H1 (cell line): ENCODE data around the gene JUP. TPM values are rescaled to one million over a fixed set of nuclear protein-coding genes. Genes with fewer than 3 reads are reported as not detected.

Source experiments
- ASH2L ChIP-seq: fragments of 200-600, 300-600 bp; sonication (generic); IDR thresholded peaks from one replicate; pipeline ENCODE4 v1.7.1; 2017; ENCODE audit warnings: low read length
- BCL11A ChIP-seq, 2 experiments: IDR thresholded peaks; one replicate each; pipeline ENCODE4 v1.6.1; 2011; ENCODE audit warnings: low read depth in 2 of 2, low read length in 2 of 2, mild to moderate bottlenecking in 2 of 2
- CBX5 ChIP-seq: fragments of 300-800, 300-1000 bp; sonication (generic); IDR thresholded peaks from 2 replicates; pipeline ENCODE4 v1.7.1; 2016; ENCODE audit warnings: antibody characterized with exemption, low read length, low read depth
- CTCF ChIP-seq, 3 experiments: IDR thresholded peaks; 1 replicate in 2 of 3; 2 replicates in 1 of 3; pipeline versions ENCODE4 v1.5.1 to v1.6.1; 2011; ENCODE audit warnings: low read length in 3 of 3, mild to moderate bottlenecking in 3 of 3, inconsistent platforms in 2 of 3, low read depth in 1 of 3, moderate library complexity in 1 of 3; ENCODE audit not compliant: insufficient read depth in 1 of 3; ENCODE audit errors: control extremely low read depth in 1 of 3
- EGR1 ChIP-seq: IDR thresholded peaks from 2 replicates; pipeline ENCODE4 v1.6.1; 2011; ENCODE audit warnings: low read depth, low read length, borderline replicate concordance
- EP300 ChIP-seq, 2 experiments: IDR thresholded peaks; 1 replicate in 1 of 2; 2 replicates in 1 of 2; pipeline ENCODE4 v1.6.1; 2011 to 2012; ENCODE audit warnings: low read depth in 2 of 2, low read length in 2 of 2, mild to moderate bottlenecking in 2 of 2, borderline replicate concordance in 1 of 2, inconsistent platforms in 1 of 2, moderate library complexity in 1 of 2
- HDAC2 ChIP-seq, 2 experiments: fragments of 300-600 bp in 1 of 2; sonication (generic) in 1 of 2; IDR thresholded peaks; 2 replicates each; pipeline ENCODE4 v1.6.1; 2011 to 2012; ENCODE audit warnings: low read depth in 2 of 2, low read length in 2 of 2, mild to moderate bottlenecking in 2 of 2, moderate library complexity in 2 of 2, borderline replicate concordance in 1 of 2, inconsistent platforms in 1 of 2
- KDM1A ChIP-seq: fragments of 200-600, 300-600 bp; sonication (generic); IDR thresholded peaks from 2 replicates; pipeline ENCODE4 v1.7.1; 2016; ENCODE audit warnings: mild to moderate bottlenecking, low read length, borderline replicate concordance
- NRF1 ChIP-seq: IDR thresholded peaks from 2 replicates; pipeline ENCODE4 v1.6.1; 2011; ENCODE audit warnings: mild to moderate bottlenecking, low read depth, low read length, improper control_type of control experiment
- POLR2AphosphoS5 ChIP-seq: IDR thresholded peaks from 2 replicates; pipeline ENCODE4 v1.6.1; 2011; ENCODE audit warnings: low read depth, low read length
- RFX5 ChIP-seq: IDR thresholded peaks from 2 replicates; pipeline ENCODE4 v1.6.1; 2011; ENCODE audit warnings: low read depth, low read length, improper control_type of control experiment, borderline replicate concordance
- SIX5 ChIP-seq: IDR thresholded peaks from 2 replicates; pipeline ENCODE4 v1.6.1; 2011; ENCODE audit warnings: mild to moderate bottlenecking, low read depth, low read length
- TEAD4 ChIP-seq: IDR thresholded peaks from 2 replicates; pipeline ENCODE4 v1.6.1; 2012; ENCODE audit warnings: low read depth, low read length, inconsistent platforms, mixed read lengths
- USF2 ChIP-seq: IDR thresholded peaks from 2 replicates; pipeline ENCODE4 v1.6.1; 2011; ENCODE audit warnings: low read length, improper control_type of control experiment
- ZNF274 ChIP-seq: IDR thresholded peaks from 2 replicates; pipeline ENCODE4 v1.7.0; 2012; ENCODE audit warnings: low read length, borderline replicate concordance; ENCODE audit errors: extremely low read depth
- polyA plus RNA-seq, 7 experiments: library from polyadenylated mRNA; depleted of rRNA in 3 of 7; stranded (reverse) in 5 of 7; unstranded in 2 of 7; fragments of >200 nt in 5 of 7; fragments of 200-250 nt in 2 of 7; gene quantifications; 1 replicate in 5 of 7; 2 replicates in 1 of 7; 4 replicates in 1 of 7; pipeline versions ENCODE4 v1.2.1 to v1.2.3, GENCODE V29; 2011 to 2013; ENCODE audit warnings: missing spikeins in 2 of 7, mixed read lengths in 2 of 7
- total RNA-seq: library from RNA; stranded (reverse); fragmentation: NEBNext Ultra II Directional; extraction: Animal tissue kit (Norgen Biotek cat#: 25700); gene quantifications from 2 replicates; pipeline ENCODE4 v1.2.1, GENCODE V29; 2021

JUP gene
- total and polyA plus RNA-seq, 2 of the 8 experiments (the other 6 are each of a cell fraction or from before 2014, with no cell fraction given), result 62.8 to 102 TPM

- TF ChIP-seq POLR2AphosphoS5 (no peak), KDM1A (peak; percentile 68; the same call in 1 of the 2 replicates), CTCF (IDR thresholded peaks at IDR 0.05; ENCODE audit: control extremely low read depth in 1 of 3, insufficient read depth in 1 of 3, low read depth in 1 of 3, low read length in 3 of 3) (0 out of 4 replicates have a peak, but pooled peaks of 1 of the 3 experiments have one; percentile 3), HDAC2 (IDR thresholded peaks at IDR 0.05; ENCODE audit: borderline replicate concordance in 1 of 2, low read depth in 2 of 2, low read length in 2 of 2) (0 out of 4 replicates have a peak, but pooled peaks of 1 of the 2 experiments have one; percentile 28), ZNF274 (no peak), SIX5 (no peak), NRF1 (no peak), EP300 (IDR thresholded peaks at IDR 0.05; ENCODE audit: borderline replicate concordance in 1 of 2, low read depth in 2 of 2, low read length in 2 of 2) (peak in 1 of 2 experiments; percentile 37; a peak in 1 of 3 replicates), BCL11A (IDR thresholded peaks at IDR 0.05; ENCODE audit: low read depth in 2 of 2, low read length in 2 of 2) (no peak), CBX5 (no peak), ASH2L (peak; percentile 71), TEAD4 (no peak), EGR1 (peak; percentile 43; the same call in 1 of the 2 replicates), USF2 (no peak), RFX5 (no peak)
These were observed 26.1 kb upstream of the JUP start, which contains the start of gene FKBP10 (continued) for GRCh38 chr17:41812381-41813151.
